Measurements from ENCODE around the gene AMMECR1L.

DNA sequence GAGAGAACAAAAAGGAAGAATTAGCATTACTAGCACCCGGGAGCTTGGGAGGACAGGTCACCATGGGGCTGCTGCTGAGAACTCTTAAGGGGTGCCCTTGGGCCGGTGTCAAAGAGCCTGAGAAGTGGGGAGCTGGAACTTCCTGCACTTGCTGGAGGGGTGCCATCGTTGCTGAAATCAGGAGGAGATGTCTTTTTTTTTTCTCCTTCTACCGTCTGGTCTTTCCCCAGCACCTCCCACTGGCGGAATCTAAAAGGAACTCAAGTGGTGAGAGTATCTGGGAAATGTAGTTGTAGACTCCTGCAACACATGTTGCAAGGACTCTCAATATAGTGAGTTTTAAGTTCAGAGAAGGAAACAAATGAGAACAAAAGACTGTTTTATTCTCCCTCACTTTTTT is 6.1 kb upstream of the AMMECR1L start:
- TF ChIP-seq FOSL2 (CRISPR knock-in tag; IDR thresholded peaks at IDR 0.05), result no peak
- TF ChIP-seq ZNF7 (CRISPR knock-in tag; IDR thresholded peaks at IDR 0.05), result no peak
- TF ChIP-seq, protein P1, sequence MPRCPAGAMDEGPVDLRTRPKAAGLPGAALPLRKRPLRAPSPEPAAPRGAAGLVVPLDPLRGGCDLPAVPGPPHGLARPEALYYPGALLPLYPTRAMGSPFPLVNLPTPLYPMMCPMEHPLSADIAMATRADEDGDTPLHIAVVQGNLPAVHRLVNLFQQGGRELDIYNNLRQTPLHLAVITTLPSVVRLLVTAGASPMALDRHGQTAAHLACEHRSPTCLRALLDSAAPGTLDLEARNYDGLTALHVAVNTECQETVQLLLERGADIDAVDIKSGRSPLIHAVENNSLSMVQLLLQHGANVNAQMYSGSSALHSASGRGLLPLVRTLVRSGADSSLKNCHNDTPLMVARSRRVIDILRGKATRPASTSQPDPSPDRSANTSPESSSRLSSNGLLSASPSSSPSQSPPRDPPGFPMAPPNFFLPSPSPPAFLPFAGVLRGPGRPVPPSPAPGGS (CRISPR knock-in tag; IDR thresholded peaks at IDR 0.05), result no peak
- TF ChIP-seq, protein P2, sequence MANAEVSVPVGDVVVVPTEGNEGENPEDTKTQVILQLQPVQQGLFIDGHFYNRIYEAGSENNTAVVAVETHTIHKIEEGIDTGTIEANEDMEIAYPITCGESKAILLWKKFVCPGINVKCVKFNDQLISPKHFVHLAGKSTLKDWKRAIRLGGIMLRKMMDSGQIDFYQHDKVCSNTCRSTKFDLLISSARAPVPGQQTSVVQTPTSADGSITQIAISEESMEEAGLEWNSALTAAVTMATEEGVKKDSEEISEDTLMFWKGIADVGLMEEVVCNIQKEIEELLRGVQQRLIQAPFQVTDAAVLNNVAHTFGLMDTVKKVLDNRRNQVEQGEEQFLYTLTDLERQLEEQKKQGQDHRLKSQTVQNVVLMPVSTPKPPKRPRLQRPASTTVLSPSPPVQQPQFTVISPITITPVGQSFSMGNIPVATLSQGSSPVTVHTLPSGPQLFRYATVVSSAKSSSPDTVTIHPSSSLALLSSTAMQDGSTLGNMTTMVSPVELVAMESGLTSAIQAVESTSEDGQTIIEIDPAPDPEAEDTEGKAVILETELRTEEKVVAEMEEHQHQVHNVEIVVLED (CRISPR knock-in tag; IDR thresholded peaks at IDR 0.05; ENCODE audit: borderline replicate concordance), result no peak
- TF ChIP-seq, protein P3, sequence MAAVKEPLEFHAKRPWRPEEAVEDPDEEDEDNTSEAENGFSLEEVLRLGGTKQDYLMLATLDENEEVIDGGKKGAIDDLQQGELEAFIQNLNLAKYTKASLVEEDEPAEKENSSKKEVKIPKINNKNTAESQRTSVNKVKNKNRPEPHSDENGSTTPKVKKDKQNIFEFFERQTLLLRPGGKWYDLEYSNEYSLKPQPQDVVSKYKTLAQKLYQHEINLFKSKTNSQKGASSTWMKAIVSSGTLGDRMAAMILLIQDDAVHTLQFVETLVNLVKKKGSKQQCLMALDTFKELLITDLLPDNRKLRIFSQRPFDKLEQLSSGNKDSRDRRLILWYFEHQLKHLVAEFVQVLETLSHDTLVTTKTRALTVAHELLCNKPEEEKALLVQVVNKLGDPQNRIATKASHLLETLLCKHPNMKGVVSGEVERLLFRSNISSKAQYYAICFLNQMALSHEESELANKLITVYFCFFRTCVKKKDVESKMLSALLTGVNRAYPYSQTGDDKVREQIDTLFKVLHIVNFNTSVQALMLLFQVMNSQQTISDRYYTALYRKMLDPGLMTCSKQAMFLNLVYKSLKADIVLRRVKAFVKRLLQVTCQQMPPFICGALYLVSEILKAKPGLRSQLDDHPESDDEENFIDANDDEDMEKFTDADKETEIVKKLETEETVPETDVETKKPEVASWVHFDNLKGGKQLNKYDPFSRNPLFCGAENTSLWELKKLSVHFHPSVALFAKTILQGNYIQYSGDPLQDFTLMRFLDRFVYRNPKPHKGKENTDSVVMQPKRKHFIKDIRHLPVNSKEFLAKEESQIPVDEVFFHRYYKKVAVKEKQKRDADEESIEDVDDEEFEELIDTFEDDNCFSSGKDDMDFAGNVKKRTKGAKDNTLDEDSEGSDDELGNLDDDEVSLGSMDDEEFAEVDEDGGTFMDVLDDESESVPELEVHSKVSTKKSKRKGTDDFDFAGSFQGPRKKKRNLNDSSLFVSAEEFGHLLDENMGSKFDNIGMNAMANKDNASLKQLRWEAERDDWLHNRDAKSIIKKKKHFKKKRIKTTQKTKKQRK (IDR thresholded peaks at IDR 0.05; ENCODE audit: low read length), result no peak
- TF ChIP-seq RAD21 (CRISPR knock-in tag; IDR thresholded peaks at IDR 0.05), result no peak
- TF ChIP-seq, protein P4, sequence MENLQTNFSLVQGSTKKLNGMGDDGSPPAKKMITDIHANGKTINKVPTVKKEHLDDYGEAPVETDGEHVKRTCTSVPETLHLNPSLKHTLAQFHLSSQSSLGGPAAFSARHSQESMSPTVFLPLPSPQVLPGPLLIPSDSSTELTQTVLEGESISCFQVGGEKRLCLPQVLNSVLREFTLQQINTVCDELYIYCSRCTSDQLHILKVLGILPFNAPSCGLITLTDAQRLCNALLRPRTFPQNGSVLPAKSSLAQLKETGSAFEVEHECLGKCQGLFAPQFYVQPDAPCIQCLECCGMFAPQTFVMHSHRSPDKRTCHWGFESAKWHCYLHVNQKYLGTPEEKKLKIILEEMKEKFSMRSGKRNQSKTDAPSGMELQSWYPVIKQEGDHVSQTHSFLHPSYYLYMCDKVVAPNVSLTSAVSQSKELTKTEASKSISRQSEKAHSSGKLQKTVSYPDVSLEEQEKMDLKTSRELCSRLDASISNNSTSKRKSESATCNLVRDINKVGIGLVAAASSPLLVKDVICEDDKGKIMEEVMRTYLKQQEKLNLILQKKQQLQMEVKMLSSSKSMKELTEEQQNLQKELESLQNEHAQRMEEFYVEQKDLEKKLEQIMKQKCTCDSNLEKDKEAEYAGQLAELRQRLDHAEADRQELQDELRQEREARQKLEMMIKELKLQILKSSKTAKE (CRISPR knock-in tag; IDR thresholded peaks at IDR 0.05; ENCODE audit: borderline replicate concordance), result no peak
- TF ChIP-seq, protein P5, sequence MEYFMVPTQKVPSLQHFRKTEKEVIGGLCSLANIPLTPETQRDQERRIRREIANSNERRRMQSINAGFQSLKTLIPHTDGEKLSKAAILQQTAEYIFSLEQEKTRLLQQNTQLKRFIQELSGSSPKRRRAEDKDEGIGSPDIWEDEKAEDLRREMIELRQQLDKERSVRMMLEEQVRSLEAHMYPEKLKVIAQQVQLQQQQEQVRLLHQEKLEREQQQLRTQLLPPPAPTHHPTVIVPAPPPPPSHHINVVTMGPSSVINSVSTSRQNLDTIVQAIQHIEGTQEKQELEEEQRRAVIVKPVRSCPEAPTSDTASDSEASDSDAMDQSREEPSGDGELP (IDR thresholded peaks at IDR 0.05; ENCODE audit: borderline replicate concordance, low read depth), result no peak
- TF ChIP-seq ZNF296 (CRISPR knock-in tag; conservative IDR thresholded peaks at IDR 0.05), result no peak
- TF ChIP-seq MED1 (CRISPR knock-in tag; IDR thresholded peaks at IDR 0.05), result no peak
- no peak for TF ChIP-seq POLR2A (IDR thresholded peaks at IDR 0.05; ENCODE audit: insufficient read depth in 1 of 2, low read depth in 2 of 2, low read length in 2 of 2)
- TF ChIP-seq GABPB1 (CRISPR knock-in tag; IDR thresholded peaks at IDR 0.05), result no peak
- TF ChIP-seq FIP1L1 (IDR thresholded peaks at IDR 0.05; ENCODE audit: borderline replicate concordance, insufficient read depth, low read depth, low read length), result no peak
- TF ChIP-seq, protein P6, sequence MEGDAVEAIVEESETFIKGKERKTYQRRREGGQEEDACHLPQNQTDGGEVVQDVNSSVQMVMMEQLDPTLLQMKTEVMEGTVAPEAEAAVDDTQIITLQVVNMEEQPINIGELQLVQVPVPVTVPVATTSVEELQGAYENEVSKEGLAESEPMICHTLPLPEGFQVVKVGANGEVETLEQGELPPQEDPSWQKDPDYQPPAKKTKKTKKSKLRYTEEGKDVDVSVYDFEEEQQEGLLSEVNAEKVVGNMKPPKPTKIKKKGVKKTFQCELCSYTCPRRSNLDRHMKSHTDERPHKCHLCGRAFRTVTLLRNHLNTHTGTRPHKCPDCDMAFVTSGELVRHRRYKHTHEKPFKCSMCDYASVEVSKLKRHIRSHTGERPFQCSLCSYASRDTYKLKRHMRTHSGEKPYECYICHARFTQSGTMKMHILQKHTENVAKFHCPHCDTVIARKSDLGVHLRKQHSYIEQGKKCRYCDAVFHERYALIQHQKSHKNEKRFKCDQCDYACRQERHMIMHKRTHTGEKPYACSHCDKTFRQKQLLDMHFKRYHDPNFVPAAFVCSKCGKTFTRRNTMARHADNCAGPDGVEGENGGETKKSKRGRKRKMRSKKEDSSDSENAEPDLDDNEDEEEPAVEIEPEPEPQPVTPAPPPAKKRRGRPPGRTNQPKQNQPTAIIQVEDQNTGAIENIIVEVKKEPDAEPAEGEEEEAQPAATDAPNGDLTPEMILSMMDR (CRISPR knock-in tag; IDR thresholded peaks at IDR 0.05), result no peak

Data from HepG2 (cell line).